22Rv1 (cell line): ENCODE data around the gene JDP2.

Source experiments
- H3K27ac ChIP-seq: fragments of 450-650 bp; 2 replicates; pipeline ENCODE4 v1.5.1; 2017
- ZFX ChIP-seq: fragments of 450-650 bp; IDR thresholded peaks from 2 replicates; pipeline ENCODE4 v1.6.1; 2017; ENCODE audit warnings: antibody characterized with exemption, borderline replicate concordance
- TF ChIP-seq, protein P1 (sequence below): fragments of 450-650 bp; IDR thresholded peaks from 2 replicates; pipeline ENCODE4 v1.5.1; 2017; ENCODE audit warnings: mild to moderate bottlenecking

Gene JDP2

DNA sequence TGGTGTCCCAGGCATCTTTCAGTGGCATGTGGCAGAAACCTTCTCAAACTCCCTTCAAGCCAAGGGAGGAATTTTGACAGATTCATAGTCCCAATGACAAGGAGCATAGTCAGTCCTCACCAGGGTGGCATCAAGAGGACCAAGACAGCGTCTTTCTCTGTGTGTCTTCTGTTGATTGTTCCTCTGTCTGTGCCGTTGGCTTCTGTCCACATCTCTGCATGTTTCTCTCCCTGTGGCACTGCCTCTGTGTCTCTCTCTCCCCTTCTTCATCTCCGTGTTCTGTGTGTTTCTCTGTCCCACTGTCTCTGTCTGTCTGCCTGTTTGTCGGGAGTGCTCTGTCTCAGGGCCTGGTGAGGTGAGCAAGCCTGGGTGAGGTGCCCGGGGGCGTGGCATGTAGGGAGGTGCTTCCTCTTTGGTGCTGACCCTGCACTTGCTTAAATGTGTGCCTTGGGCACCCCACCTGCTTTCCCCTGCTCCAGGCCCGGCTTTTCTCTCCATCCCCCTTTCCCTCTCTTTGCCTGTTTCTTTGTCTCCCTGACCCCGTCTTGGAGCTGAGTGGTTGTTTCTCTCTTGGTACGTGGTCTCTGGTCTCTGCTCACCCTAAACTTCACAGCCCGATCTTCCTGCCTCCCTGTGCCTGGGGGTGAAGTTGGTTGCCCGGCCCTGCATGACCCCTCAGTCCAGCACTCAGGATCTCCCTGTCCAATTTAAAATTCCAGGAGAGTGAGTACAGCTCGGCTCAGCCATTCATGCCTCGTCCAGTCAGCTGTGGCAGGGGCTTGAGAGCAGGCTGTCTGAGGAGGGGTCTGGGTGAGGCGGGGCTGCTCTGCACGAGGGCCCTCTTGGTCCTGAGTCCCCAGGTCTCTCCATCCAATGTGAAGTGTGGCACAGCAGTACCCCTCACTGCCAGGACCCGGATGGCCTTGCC lies 28.5 kb downstream of the JDP2 start:
- H3K27ac ChIP-seq = no peak overlapping the region
- TF ChIP-seq, protein P1, sequence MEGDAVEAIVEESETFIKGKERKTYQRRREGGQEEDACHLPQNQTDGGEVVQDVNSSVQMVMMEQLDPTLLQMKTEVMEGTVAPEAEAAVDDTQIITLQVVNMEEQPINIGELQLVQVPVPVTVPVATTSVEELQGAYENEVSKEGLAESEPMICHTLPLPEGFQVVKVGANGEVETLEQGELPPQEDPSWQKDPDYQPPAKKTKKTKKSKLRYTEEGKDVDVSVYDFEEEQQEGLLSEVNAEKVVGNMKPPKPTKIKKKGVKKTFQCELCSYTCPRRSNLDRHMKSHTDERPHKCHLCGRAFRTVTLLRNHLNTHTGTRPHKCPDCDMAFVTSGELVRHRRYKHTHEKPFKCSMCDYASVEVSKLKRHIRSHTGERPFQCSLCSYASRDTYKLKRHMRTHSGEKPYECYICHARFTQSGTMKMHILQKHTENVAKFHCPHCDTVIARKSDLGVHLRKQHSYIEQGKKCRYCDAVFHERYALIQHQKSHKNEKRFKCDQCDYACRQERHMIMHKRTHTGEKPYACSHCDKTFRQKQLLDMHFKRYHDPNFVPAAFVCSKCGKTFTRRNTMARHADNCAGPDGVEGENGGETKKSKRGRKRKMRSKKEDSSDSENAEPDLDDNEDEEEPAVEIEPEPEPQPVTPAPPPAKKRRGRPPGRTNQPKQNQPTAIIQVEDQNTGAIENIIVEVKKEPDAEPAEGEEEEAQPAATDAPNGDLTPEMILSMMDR = no peak
- no peak for TF ChIP-seq ZFX

DNA sequence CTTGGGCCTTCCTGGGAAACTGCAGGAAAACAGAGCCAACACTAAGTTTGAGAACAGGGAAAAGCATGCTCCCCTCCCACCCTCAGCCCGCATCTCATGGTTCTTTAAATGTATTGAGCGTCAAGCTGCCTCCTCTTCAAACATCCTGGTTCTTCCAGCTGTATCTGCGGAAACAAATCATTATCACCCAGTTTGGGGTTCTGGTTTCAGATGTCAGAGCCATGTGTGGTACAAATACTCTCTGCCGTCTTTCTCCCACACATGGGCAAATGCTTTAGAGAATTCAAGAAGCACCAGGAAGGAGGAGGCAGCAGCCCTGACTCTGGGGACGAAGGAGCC lies 29.1 kb downstream of the JDP2 start:
- H3K27ac ChIP-seq = no peak overlapping the region
- TF ChIP-seq ZFX = no peak
- TF ChIP-seq, protein P1 = no peak

DNA sequence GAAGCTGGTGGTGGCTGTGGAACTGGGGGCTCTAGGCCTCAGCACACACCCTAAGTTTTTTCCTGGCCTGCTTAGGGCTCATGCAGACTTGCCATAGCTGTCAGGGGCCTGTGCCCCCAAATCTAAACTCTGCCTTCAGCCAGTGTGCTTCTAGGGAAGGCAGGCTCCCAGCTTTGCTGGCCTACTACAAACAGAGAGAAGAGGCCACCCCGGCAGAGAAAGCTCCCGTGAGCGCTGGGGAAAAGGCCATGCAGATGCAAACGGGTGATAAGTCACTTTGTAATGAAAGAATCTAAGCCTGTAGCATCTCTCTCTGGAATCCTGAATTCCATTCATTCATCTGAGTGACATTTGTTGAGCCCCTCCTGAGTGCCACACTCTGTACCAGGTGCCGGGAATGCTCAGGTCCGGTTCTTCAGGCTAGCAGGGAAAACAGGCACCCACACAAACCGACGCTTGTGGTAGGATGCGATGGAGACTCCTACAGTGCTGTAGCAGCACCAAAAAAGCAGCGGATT lies 29.9 kb downstream of the JDP2 start:
- TF ChIP-seq, protein P1 = no peak
- TF ChIP-seq ZFX = no peak
- H3K27ac ChIP-seq = no peak overlapping the region

DNA sequence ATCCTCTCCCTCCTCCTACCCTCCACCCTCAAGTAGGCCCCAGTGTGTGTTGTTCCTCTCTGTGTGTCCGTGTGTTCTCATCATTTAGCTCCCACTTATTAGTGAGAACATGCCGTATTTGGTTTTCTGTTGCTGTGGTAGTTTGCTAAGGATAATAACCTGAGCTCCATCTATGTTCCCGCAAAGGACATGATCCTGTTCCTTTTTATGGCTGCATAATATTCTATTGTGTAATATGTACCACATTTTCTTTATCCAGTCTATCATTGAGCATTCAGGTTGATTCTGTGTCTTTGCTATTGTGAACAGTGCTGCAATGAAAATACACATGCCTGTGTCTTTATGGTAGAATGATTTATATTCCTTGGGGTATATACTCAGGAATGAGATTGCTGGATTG lies 30.5 kb downstream of the JDP2 start:
- TF ChIP-seq ZFX = no peak
- TF ChIP-seq, protein P1 = no peak
- no peak overlapping the region for H3K27ac ChIP-seq

DNA sequence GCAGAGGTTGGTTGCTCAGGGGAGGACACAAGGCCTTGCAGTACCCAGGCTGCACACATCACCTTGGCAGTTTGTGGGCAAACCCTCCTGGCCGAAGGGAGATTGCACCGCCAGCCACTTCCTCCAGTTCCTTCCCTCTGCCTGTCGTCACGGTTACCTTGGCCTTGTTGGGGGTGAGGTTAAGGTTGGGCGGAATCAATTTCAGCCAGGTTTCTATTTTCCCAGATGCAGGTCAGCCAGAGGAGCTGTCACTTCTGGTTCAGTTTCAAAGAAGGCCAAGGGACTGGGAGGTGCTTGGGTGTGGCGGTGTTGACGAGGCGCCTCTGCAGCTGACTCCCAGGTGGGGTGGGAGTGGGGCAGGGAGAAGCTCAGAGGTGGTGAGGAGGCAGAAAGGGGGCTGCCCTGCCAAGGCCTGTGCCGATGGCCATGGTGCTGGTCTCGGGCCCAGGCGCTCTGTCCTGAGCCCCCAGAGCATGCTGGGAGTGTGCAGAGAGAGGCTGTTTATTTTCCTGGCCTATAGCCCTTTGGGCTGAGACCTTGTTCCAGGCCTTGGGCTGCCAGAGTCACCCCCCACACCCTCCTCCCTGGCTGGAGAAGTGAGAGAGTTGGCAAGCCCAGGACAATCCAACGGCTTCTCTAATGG lies 31.4 kb downstream of the JDP2 start:
- no peak for TF ChIP-seq ZFX
- TF ChIP-seq, protein P1 = no peak
- no peak overlapping the region for H3K27ac ChIP-seq

DNA sequence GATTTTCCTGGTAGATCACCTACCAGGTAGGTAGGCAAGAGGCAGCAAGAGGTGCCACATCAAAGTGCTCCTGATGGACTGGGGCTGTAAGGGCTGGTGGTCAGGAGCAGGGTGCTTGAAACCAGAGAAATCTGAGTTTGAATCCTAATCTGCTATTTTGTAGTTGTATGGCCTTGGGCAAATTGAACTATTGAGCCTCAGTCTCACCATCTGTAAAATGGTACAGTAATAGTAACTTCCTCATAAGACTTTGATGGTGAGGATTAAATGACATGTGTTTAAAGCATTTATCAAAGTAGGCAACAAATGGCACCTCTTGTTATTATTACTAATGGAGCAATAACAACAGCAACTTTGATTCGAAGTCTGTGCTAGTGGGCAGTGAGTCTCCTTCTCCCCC lies 32.0 kb downstream of the JDP2 start:
- H3K27ac ChIP-seq = no peak overlapping the region
- TF ChIP-seq, protein P1 = no peak
- no peak for TF ChIP-seq ZFX

DNA sequence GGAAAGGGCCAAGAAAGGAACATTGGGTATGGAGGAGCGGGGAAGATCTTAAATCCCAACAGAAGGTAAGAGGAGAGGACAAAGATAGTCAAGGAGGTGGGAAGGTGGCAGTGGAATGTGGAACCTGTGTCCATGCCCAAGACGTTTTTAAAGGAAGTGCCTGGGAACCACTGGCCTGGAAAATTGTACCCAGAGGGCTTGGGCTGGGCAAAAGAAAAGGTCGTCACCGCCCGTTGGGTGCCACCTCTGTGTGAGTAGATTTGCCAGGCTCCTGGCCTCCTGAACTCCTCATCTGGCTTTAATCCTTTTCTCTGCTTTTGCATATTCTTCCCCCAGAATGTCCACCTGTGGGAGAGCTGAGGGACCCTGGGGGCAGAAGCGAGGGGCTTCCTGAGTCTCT lies 32.6 kb downstream of the JDP2 start:
- H3K27ac ChIP-seq = no peak overlapping the region
- TF ChIP-seq, protein P1 = no peak
- TF ChIP-seq ZFX = no peak
